GM19372 (cell line): Measurements from ENCODE around the gene OSTF1.
A peak's percentile ranks its signal among the peaks of the same experiment; 100 is the strongest.

Source experiments
- ATAC-seq: cut with Tn5 transposase; IDR thresholded peaks from one replicate; pipeline ENCODE4 v1.9.1; 2021; ENCODE audit warnings: mild to moderate bottlenecking, low read depth, moderate library complexity; ENCODE audit not compliant: unreplicated experiment

The OSTF1 gene

DNA sequence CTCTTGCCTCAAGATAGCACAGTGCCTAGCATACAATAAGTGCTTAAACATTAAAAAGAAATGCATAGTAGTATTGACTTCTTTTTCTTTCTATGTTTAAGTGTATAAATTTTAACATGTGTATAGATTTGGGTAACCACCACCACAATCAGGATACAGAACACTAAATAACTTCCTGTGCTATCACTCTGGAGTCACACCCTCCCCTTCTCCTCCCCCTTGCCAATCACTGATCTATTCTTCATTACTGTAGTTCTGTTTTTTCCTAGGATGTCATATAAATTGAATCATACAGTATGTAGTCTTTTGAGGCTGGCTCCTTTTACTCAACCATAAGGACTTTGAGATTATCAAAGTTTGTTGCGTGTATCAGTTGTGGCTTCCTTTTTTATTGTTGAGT, 68.5 kb downstream of the OSTF1 start:
- no peak for ATAC-seq

DNA sequence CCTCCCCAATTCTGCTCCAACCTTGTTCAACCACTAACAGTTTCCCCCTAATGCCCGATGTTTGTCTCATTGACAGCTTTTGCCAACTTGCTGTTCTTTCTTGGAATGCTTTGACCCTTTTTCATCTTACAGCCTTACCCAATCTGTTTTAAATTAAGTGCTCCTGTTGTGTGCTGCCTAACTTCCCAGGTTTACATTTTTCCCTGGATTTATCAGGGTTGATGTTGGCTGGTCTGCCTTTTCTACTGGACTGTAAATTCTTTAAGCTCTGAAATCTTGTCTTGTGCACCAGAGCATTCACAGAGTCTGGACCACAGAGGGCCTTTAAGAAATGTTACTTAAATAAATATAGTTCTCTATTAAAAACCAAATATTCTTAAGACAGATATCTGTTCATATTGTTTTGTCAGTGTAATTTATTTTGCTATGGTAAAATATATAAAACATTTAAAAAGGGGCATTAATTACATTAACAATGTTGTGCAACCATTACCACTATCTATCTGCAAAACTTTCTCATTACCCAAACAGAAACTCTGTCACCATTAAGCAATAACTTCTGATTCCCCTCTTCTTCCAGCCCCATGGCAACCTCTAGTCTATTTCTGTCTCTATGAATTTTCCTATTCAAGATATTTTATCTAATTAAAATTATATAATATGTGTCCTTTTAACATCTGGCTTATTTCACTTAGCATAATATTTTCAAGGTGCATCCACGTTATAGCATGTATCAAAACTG, 73.0 kb downstream of the OSTF1 start:
- ATAC-seq, result no peak

DNA sequence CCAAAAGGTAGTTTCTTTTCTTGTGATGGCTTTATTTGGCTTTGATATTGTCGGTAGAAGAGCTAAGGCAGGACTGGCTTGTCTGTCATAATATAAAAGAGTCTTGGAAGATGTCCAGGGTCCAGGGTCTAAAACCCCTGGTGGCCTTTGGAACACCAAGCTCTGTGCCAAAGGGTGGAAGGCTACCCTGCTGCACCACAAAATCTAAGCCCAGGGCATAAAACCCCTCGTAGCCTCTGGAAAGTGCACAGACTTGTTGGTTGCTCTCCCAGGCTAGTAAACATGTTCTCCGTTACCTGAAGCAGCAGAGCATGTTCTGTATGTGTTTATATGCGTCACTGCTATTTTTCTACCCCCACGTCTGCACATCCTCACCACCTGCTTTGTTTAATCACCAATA, 75.5 kb downstream of the OSTF1 start:
- ATAC-seq, result no peak

DNA sequence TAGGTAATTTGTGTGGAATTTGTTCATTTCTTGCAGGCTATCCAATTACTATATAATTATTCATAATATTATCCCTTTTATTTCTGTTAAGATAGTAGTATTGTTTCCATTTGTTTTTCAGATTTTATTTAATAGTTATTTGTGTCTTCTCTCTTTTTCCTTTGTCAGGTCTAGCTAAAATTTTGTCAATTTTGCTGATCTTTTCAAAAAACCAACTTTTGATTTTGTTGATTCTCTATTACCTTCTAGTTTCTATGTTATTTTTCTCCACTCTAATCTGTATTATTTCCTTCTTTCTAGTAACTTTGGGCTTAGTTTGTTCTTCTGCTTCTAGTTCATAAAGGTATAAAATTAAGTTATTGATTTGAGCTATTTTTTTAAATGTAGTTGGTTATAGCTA, 76.3 kb downstream of the OSTF1 start:
- ATAC-seq, result no peak

DNA sequence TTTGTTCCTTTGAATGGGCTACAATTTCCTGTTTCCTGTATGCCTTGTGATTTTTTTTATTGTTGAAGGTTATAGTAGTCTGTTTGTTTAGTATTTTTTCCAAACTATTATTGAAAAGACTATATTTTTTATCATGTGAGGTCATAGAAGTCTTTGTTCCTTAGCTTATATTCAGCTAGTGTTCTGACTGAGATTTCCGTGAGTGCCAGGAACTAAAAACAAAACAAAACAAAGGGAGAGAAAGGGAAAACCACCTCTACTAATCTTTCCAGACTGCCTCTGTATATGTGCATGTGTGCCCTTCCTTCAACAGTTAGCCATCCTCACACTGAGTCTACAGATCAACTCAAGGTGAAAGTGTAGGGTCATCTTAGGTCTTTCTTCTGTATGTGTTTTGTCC, 79.0 kb downstream of the OSTF1 start:
- no peak for ATAC-seq

DNA sequence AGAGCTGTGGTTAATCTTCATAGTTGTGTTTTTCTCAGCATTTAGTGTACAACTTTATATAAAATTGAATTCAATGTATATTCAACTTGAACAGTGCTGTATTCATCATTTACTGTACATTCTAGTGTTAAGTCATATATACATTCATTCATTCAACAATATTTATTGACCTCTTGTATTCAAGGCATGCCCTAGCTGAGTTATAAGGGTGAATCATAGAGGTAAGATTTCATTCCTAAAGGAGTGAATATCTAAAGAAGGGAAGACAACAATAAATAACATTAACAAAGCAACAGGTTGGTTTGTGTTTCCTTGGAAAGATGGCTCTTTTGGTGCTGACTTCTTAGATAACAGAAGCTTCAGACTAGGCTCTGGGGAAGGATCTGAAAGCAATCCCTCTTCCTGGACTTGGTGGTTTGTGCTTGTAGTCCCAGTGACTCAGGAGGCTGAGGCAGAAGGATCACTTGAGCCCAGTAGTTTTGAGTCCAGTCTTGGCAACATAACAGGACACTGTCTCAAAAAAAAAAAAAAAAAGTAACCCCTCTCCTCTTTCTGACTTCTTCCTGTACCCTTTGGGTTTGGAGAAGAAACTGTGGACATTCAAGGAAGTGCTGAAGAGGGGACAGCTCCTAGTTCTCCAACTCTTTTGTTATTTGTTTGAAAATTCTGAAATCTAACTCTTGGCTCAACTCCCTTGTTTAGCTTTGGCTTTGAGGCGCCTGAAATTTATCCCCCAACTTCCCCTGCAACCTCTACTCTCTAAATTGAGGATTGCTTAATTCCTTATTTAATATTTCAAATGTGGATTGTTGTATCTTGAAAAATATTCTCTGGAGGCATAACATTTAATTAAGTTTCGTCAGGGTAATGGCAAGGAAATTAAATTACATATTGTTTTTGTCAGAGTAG, 80.2 kb downstream of the OSTF1 start:
- no peak for ATAC-seq

DNA sequence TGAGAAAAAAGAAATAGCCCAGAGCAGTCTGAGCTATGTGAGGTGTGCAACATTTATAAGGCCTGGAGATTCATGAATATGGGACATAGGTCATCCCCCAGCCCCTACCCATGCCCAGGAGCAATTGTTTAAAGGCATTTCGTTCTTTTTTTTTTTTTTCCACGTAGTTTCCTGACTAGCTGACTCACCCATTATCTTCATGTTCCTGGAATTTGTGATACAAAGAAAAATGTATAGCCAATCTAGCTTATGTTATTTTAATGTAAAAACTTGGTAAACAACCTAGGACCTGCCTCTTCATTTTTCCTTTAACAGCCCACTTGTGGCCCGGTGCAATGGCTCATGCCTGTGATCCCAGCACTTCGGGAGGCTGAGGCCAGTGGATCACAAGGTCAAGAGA, 81.3 kb downstream of the OSTF1 start:
- ATAC-seq, result no peak

DNA sequence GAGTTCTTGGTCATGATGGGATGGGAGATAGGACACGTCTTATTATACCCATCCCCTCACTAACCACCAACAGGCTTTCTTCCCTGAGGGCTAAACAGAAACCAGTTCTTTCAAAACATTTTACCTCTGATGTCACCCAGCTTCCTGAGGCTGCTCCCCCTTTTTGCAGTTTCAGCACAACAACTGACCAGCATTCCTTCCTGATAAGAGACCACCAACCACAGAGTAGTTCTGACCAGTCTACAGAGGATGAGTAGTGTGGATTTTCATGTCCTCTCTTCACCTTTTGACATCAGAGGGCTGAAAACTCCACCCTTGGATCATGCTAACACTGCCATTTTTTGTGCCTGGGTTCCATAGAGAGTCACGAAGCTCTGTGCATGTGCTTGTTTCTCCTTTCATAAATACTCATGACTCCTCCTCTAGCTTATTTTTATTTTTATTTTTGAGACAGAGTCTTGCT, 82.6 kb downstream of the OSTF1 start:
- no peak for ATAC-seq

DNA sequence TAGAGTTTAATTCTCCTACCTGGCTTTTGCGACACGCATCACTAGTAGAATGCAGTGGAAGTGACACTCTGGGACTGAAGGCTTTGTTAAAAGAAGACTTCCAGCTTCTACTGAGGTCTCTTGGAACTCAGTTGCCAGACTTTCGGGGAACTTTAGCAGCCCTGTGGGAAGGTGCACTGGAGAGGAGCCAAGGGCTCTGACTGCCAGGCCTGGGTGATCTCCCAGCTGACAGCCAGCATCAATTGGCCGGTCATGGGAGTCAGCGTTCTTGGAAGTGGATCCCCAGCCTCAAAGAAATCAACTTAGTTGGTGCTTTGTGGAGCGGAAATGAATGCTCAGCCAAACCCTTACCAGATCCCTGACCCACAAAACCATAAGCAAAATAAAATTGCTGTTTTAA, 87.1 kb downstream of the OSTF1 start:
- no peak for ATAC-seq

DNA sequence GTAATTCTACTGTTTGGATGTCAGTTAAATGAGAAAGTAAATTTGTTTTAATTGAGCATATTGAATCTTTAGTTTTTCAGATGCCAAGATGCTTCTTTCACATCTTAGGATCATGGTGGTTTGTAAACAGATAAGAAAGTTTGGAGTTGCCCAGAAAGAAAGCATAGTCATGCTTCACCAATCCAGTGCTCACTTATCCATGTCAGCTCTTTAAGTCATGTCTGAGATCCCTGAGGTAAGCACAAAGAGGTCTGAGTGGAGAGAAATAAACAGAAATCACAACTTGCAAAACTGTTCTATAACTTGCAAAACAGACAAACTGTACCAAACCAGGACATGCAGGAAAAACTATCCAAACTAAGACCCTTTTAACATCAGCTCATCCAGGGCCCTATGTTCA, 87.7 kb downstream of the OSTF1 start:
- ATAC-seq, result no peak

DNA sequence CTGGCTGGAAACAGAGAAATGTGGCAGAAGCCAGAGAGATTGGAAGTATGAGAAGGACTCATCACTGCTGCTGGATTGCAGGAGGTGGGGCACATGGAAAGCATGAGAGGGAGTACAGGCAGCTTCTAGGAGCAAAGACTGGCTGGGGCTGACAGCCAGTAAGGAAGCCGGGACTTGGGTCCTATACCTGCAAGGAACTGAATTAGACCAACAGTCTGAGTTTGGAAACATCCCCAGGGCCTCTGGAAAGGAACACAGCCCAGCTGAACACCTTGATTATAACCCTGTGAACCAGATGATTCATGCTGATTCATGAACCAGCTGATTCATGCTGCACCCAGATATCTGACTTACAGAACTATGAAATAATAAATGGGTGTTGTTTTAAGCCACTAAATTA, 93.4 kb downstream of the OSTF1 start:
- no peak for ATAC-seq

DNA sequence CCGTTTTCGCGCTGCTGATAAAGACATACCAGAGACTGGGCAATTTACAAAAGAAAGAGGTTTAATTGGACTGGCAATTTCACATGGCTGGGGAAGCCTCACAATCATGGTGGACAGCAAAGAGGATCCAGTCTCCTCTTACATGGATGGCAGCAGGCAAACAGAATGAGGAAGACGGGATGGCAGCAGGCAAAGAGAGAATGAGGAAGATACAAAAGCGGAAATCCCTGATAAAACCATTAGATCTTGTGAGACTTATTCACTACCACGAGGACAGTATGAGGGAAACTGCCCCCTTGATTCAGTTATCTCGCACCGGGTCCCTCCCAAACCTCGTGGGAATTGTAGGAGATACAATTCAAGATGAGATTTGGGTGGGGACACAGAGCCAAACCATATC, 95.0 kb downstream of the OSTF1 start:
- no peak for ATAC-seq

DNA sequence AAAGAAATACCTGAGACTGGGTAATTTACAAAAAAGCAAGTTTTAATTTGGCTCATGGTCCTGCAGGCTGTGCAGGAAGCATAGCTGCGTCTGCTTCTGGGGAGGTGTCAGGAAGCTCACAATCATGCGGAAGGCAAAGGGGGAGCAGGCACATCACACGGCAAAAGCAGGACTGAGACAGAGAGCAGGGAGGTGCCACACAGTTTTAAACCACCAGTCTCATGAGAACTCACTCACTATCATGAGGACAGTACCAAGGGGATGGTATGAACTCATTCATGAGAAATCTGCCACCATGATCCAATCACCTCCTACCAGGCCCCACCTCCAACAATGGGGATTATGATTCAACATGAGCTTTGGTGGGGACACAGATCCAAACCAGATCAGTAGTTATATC, 96.2 kb downstream of the OSTF1 start:
- ATAC-seq, result no peak

DNA sequence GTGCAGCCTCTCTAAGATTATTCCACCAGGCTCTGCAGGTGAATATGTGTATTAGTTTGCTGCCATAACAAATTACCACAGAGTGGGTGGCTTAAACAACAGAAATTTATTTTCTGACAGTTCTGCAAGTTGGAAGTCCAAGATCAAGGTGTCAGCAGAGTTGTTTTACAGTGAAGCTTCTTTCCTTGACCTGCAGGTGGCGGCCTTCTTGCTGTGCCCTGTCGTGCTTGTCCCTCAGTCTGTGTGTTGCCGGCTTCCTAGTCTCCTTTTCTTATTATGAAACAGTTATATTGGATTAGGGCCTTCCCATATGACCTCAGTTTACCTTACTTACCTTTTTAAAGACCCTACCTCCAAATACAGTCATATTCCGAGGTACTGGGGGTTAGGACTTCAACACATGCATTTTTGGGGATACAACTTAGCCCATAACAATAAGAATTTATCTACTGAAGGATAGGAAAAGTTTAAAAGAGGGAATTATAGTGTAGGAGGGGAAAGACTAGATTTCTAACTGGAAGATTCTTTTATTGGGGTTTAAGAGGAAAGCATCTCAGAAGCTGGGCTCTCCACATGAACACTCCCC, 97.4 kb downstream of the OSTF1 start:
- peak; percentile 72 for ATAC-seq

DNA sequence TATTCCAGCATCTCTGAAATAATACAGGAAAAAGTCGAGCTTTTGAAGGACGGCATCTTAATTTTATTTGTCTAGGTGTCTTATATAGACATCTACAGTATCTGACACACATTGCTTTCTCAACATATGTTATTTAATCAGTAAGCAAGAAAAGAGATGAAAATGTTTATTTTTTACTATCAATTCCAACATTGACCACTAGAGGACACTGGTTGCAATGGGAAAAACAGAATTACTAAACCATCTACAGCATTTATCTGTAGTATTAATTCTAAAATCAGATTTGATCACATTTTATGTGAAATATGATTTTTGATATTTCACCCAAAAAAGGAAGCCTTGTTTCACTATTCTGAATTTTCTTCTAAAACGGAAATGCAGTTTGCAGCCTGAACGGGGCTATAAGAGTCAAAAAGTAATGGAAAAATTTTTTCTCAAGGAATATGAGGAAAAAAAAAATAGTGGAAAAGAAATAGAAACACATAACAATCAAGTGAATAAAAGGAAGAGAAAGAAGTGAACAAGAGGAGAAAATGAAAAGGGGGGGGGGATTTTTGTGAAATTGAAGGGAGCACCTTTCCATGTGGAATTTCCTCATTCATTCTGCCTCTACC, 98.6 kb downstream of the OSTF1 start:
- no peak for ATAC-seq

DNA sequence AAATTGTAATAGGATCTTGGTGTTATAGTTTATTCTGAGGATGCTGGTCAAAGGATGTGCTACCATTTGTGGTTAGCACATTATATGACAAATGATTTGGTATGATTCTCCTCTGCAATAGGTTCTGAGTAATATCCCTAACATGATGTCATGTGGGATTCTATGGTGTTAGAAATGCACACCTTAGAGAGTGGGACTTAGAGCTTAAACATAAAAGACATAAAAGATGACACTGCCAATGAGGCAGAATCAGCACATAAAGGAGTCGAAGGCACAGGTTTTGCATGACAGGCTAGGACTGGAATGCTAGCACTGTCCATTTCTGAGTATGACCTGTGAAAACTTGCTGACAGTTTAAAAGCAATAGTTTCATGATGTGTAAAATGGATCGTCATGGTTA, 100.4 kb downstream of the OSTF1 start:
- no peak for ATAC-seq

DNA sequence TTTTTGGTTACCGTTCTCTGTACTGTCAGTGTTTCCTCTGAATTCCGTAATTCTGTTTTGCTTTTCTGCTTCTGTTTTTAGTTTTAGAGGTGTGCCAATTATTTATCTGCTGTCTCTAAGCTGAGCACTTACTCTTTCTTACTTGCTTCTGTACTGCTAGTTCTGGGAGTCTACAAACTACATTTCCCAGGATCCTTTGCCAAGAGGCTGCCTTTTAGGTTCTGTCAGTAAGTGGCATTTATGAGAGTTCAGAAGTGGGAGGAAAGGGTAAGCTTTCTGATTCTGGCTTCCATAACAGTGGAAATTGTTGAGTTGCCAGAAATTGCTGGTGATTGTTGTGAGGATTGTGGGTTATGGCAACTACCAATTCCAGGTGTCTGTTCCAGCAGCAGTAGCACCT, 102.4 kb downstream of the OSTF1 start:
- ATAC-seq, result no peak
